DMS153 (cell line): ENCODE results near the gene AGPAT4.

Source experiments
- DNase-seq: peaks from one replicate; lab custom pipeline; 2025; lab: John Stamatoyannopoulos, UW

Gene AGPAT4

DNA sequence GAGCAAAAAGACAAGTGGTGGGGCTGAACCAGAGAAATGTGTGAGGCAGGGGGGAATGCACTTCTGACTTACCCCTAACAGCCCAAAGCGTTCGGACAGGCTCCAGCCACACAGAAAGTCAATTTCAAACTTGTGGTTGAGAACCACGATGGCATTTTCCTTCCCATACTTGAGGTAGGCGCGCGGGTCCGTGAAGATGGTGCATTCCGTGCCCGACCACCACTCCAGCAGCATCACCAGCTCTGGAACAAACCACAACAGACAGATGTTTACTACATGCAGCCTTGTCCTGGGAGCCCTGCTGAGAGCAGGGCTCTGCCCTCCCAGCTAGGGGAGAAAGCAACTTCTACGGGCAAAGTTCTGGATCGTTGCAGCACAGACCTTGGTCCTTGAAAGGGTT is 107.7 kb downstream of the AGPAT4 start:
- DNase-seq, result no peak

- no peak for DNase-seq
These were observed 109.7 kb downstream of the AGPAT4 start for GRCh38 chr6:161164182-161164625.

DNA sequence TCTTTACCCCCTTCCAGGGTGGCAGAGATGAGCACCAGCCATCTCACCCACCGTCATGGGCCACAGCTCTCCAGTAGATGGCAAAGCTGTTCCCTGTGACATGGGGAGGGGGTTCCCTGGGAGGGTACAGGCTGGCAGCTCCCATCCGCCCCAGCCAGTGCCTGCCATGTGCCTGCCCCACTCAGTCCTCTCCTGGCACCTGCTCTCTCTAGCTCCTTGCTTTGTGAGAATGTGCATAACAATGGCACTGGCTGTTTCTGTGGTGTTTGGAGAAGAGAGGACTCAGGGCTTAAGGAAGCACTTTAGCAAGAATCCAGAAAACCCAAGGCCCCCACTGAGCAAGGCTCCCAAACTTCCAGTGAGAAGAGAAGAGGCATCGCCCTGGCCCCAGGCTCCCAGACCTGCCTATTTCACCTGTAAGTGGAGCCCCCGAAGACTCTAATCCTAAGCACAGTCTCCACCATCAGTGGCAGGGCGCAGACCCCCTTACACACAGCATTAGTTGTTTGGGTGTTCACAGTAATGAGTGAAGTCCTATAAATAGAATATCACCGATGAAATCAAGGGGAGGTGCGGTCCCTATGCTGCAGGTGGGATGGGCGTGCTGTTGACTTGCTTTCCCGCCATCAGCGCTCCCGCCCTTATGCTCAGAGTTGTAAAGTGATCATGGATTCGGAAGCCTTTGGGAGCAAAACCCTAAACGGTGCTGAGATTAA is 110.2 kb downstream of the AGPAT4 start:
- no peak for DNase-seq

GRCh38 chr6:161162722-161163121 is 111.1 kb downstream of the AGPAT4 start:
- DNase-seq, result no peak

DNA sequence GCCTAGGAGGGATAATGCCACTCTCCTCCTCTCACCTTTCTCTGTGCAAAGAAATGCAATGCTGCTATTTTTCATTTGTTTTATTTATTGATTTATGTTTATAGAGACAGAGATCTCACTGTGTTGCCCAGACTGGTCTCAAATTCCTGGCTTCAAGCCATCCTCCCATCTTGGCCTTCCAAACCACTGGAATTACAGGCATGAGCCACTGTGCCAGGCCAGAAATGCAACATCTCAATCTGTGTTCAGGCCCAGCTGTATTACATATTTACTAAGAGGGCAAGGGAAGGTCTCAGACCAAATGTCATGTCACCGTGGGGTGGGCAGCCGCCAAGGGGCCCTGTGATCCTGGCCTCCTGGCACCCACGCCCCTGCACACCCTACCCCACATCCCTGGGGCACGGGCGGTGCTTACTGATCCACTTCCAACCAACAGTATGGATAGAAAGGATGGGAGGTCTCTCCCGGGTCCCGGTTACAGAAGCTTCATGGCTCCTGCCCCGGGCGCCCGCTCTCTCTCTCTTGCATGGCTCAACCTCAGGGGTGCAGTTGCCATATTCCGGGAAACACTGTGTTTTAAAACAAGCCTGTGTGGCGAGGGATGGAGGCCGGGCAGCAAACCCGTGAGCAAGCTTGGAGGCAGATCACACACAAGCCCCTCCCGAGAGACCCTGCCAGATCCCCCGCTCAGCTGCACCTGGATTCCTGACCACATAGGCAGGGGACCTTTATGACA is 111.8 kb downstream of the AGPAT4 start:
- no peak for DNase-seq

GRCh38 chr6:161161121-161161520 is 112.7 kb downstream of the AGPAT4 start:
- no peak for DNase-seq

GRCh38 chr6:161154796-161155335 is 119.0 kb downstream of the AGPAT4 start:
- no peak for DNase-seq

GRCh38 chr6:161153725-161154124 is 120.1 kb downstream of the AGPAT4 start:
- no peak for DNase-seq

- no peak for DNase-seq
These were observed 120.8 kb downstream of the AGPAT4 start for GRCh38 chr6:161152907-161153662.

- DNase-seq, result no peak
These were observed 121.4 kb downstream of the AGPAT4 start for GRCh38 chr6:161152527-161152862.

DNA sequence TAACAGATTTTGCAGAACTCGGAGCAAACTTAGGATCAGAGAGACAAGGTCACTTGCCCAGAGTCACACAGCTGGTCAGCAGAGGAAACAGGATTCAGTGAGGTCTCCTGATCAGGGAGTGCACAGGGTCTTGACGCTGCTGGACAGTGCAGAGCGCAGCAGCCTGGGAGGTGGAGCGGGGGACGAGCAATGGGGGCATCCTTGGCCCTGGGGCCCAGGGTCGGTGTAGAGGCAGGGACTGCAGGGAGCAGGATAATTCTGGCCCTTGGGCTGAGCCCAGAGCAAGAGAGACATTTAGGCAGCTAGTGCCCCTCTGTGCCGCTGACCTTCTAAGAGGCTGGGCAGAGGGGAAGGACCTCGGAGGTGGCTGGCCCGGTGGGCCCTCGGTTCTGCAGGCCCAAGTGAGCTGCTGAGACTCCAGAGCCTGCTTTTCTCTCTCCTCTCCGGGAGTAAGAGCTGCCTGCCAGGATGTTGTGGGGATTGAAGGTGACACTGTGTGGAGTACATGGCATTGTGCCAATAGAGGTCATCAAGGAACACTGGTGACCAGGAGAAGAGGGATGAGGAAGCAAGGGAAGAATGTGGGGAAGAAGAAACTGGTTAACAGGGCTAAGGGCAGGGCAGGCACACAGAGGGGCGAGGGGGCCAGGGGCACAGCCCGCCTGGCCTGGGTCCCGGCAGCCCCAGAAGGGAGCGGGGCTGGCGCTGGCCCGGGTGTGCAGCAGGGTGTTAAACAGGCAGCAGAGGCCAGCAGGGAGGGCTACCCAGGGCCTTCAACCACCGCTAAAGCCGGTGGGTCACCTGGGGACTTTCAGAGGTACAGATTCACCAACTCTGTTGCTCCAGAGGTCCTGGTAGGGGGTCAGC is 122.0 kb downstream of the AGPAT4 start:
- DNase-seq, result no peak

- no peak for DNase-seq
These were observed 122.7 kb downstream of the AGPAT4 start for GRCh38 chr6:161151059-161151645.

GRCh38 chr6:161150566-161150965 is 123.3 kb downstream of the AGPAT4 start:
- DNase-seq, result no peak

GRCh38 chr6:161150136-161150535 is 123.7 kb downstream of the AGPAT4 start:
- no peak for DNase-seq

- no peak for DNase-seq
These were observed 130.0 kb downstream of the AGPAT4 start for GRCh38 chr6:161143663-161144430.

- no peak for DNase-seq
These were observed 130.9 kb downstream of the AGPAT4 start for GRCh38 chr6:161142957-161143296.

DNA sequence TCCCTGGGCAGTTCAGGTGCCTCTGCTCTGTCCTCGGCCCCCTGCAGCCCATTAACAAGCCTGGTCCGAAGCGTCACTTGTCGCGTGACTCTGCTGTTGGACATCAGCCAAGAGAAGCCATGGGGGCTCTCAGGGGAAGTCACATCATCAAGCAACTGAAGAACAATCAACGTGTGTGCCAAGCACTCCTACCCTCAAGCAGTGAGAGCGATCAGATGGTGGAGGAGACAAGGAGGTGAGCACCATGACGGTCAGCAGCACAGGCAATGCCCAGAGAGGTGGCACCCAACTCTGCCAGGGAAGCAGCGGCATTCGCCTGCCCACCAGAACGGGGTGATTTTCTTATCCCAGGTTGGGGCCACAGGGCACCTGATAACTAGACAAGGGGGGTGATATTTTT is 132.7 kb downstream of the AGPAT4 start:
- no peak for DNase-seq

DNA sequence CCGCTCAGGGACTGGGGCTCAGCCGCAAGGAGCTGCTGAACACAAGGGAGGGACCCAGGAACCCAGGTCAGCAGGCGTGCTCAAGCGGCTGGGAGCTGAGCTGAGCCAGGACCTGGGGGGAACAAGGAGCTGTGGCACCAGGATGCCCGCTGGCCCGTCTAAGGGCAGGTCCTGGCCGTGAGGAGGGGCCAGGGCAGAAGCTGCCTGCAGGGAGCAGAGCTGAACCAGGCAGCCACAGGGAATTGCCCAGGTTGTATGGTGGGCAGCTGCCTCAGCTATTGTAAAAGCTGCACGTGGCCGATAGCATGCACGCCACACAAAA is 133.3 kb downstream of the AGPAT4 start:
- no peak for DNase-seq

- no peak for DNase-seq
These were observed 133.9 kb downstream of the AGPAT4 start for GRCh38 chr6:161139766-161140553.

- no peak for DNase-seq
These were observed 134.5 kb downstream of the AGPAT4 start for GRCh38 chr6:161139304-161139765.
